DMS 273 treated with DMSO at 0.1 percent for 48 hours (cell line): Measurements from ENCODE around the gene PIEZO1.
"Not testable (repeated sequence)": the region's sequence is repeated elsewhere in the genome, so short reads cannot be mapped to it uniquely, and the experiment has no call there.

ENCODE experiments used
- DNase-seq: peaks from one replicate; lab custom pipeline; 2025; lab: John Stamatoyannopoulos, UW

The PIEZO1 gene

DNA sequence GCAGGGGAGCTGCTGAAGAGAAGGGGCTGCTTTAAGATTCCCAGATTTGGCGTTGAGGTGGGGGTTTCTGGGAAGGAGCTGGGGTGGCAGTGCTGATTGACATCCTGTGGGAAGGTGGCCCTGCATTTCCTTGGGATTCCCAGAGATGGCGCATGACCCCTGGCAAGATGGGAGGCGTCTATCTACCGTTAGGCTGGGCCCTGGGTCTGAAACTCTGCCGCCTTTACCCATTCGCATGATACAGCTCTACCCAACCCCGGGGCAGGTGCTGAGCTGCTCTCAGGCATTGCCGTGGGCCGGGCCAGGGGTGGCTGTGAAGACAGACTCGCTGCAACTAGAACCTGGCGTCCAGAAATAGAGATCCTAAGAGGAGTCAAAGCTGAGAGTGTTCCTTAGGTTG, 112.2 kb downstream of the PIEZO1 start:
- DNase-seq: no peak

DNA sequence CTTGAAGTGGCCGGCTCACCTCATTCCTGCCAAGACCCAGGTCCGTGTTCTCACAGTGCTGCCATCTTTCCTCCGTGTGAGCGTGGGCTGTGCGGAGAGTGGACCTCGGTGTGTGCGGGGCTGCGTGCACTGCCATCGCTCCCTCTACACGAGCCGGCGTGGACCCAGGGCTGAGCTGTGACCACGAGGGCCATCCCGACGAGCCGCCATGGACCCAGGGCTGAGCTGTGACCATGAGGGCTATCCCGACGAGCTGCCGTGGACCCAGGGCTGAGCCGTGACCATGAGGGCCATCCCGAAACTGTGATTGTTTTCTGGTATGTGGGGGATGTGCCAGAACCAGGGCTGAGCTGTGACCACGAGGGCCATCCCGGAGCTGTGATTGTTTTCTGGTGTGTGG, 113.2 kb downstream of the PIEZO1 start:
- no peak for DNase-seq

DNA sequence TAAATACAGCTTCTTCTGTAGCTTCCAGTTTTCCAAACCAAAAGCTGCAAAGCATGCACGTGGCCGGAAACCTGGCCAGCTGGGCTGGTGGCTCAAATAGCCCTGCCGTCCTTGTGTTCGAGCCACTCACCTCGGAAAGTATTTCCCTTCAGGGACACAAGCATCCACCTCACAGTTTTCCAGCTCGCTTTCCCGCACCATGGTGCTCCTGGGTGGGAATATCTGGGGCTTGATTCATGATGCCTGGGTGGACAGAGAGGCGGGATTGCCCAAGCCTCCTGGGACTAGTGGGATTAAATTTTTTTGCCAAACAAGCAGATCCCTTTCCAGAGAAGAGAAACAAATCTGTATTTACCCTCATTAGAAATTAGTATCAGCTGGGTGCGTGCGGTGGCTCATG, 115.0 kb downstream of the PIEZO1 start:
- no peak for DNase-seq

DNA sequence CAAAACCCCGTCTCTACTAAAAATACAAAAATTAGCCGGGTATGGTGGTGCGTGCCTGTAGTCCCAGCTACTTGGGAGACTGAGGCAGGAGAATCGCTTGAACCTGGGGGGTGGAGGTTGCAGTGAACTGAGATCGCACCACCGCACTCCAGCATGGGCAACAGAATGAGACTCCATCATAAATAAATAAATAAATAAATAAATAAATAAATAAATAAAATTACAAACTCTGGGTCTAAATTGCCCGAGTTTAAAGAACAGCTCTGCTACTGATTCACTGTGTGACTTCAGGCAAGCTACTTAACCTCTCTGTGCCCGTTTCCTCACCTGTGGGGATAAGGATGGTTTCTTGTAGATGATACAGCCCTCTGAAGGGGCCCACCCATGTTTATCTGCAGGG, 115.5 kb downstream of the PIEZO1 start:
- DNase-seq: not testable (repeated sequence)

DNA sequence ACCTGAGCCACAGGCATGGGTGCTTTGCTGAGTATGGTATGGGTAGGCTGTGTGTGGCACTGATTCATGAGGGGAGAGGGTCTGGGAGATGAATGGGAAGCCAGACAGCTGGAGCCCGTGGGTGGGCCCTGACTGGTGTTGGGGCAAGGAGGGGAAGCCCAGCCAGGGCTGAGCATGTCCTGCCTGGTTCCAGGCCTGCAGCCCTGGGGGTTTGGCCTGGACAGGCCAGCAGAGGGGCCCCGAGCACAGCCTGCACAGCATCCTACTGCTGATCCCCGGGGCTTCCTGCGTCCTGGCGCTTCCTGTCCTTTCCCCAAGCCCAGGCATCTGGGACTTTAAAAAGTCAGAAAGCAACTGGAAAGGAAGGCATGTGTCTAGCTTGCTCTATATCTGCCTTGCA, 117.6 kb downstream of the PIEZO1 start:
- no peak for DNase-seq

DNA sequence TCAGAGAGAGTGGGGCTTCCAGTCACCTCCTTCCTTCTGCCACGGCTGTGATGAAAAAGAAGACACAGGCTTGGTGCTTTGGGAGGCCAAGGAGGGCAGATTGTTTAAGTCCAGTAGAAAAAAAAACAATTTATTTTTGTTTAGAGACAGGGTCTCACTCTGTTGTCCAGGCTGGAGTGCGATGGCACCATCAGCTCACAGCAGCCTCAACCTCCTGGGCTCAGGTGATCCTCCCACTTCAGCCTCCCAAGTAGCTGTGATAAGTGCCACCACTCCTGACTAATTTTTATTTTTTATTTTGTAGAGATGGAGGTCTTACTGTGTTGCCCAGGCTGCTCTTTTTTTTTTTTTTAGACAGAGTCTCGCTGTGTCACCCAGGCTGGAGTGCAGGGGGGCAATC, 119.5 kb downstream of the PIEZO1 start:
- DNase-seq: no peak
